MM.1S (cell line): ENCODE results near the gene LGR4.

Experiments
- CTCF ChIP-seq: fragments of 300-600 bp; sonication (generic); IDR thresholded peaks from 2 replicates; pipeline ENCODE4 v1.5.1; 2016; ENCODE audit warnings: antibody characterized with exemption, low read length, mixed read lengths
- EZH2 ChIP-seq: fragments of 300-600 bp; sonication (generic); optimal IDR thresholded peaks from 2 replicates; pipeline ENCODE3; 2017; ENCODE audit warnings: low read depth, mild to moderate bottlenecking, antibody characterized with exemption, low read length, mixed read lengths
- EZH2phosphoT487 ChIP-seq: fragments of 300-600 bp; sonication (generic); IDR thresholded peaks from 2 replicates; pipeline ENCODE4 v1.6.1; 2018; ENCODE audit warnings: antibody characterized with exemption, low read length

DNA sequence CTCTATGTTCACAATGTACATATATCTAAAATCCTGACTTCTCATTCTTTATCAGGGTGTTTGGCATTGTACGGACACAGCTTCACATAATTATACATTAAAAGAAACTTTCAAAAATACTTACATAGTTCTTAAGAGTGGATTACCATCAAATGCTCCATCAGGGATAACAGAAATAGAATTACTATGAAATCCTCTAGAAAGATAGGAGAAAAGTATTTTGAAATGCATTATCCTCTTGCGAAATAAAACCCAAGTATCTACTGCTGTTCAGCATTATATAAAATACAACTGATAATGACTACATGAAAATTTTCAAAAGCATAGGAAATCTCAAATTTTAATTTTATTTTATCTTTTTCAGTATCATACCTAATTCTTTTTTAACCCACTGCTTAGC lies 91.8 kb downstream of the LGR4 start:
- TF ChIP-seq CTCF, result no peak
- no peak for TF ChIP-seq EZH2
- TF ChIP-seq EZH2phosphoT487, result no peak
